Globus pallidus (tissue), 1 donor: ENCODE measurements around the gene LECT2.

ENCODE experiments used
- DNase-seq: peaks from one replicate; pipeline ENCODE4 v3.0.0-alpha.2; 2015; ENCODE audit warnings: low spot score

LECT2 gene

GRCh38 chr5:135978212-135978631 is 23.4 kb upstream of the LECT2 start:
- no peak for DNase-seq

- peak; percentile 40 for DNase-seq
These were observed 22.7 kb upstream of the LECT2 start for GRCh38 chr5:135977375-135977928.

GRCh38 chr5:135976216-135976615 is 21.4 kb upstream of the LECT2 start:
- no peak for DNase-seq

- DNase-seq, result no peak
These were observed 20.3 kb upstream of the LECT2 start for GRCh38 chr5:135975122-135975521.

GRCh38 chr5:135974021-135974600 is 19.3 kb upstream of the LECT2 start:
- DNase-seq, result no peak

- DNase-seq, result no peak
These were observed 18.7 kb upstream of the LECT2 start for GRCh38 chr5:135973323-135974020.

- DNase-seq, result no peak
These were observed 16.9 kb upstream of the LECT2 start for GRCh38 chr5:135971701-135972100.

GRCh38 chr5:135966790-135967189 is 12.0 kb upstream of the LECT2 start:
- DNase-seq, result no peak

GRCh38 chr5:135966165-135966564 is 11.4 kb upstream of the LECT2 start:
- DNase-seq, result no peak

- no peak for DNase-seq
These were observed 10.7 kb upstream of the LECT2 start for GRCh38 chr5:135965504-135965903.

- DNase-seq, result no peak
These were observed 10.0 kb upstream of the LECT2 start for GRCh38 chr5:135964670-135965320.

- DNase-seq, result no peak
These were observed 742 bp upstream of the LECT2 start for GRCh38 chr5:135955525-135955924.

GRCh38 chr5:135953850-135954249 is 933 bp downstream of the LECT2 start:
- DNase-seq, result no peak

- no peak for DNase-seq
These were observed 2.1 kb downstream of the LECT2 start for GRCh38 chr5:135952683-135953082.

- DNase-seq, result no peak
These were observed 3.0 kb downstream of the LECT2 start for GRCh38 chr5:135951807-135952206.

- no peak for DNase-seq
These were observed 3.5 kb downstream of the LECT2 start for GRCh38 chr5:135951257-135951656.

- DNase-seq, result no peak
These were observed 4.2 kb downstream of the LECT2 start for GRCh38 chr5:135950611-135951010.

- DNase-seq, result peak; percentile 67
These were observed 9.7 kb downstream of the LECT2 start for GRCh38 chr5:135944967-135945560.

- no peak for DNase-seq
These were observed 10.2 kb downstream of the LECT2 start for GRCh38 chr5:135944564-135944963.

- DNase-seq, result no peak
These were observed 12.5 kb downstream of the LECT2 start for GRCh38 chr5:135942202-135942771.

- DNase-seq, result no peak
These were observed 13.1 kb downstream of the LECT2 start for GRCh38 chr5:135941711-135942110.

- DNase-seq, result no peak
These were observed 17.4 kb downstream of the LECT2 start for GRCh38 chr5:135937245-135937911.
